Measurements from ENCODE around the gene EMILIN1. TPM values are rescaled to one million over a fixed set of nuclear protein-coding genes. Genes with fewer than 3 reads are reported as not detected.

EMILIN1 gene
- total and polyA plus RNA-seq, 10 of the 15 experiments (the other 5 are each of a cell fraction or from before 2014, with no cell fraction given) = 0.01 to 2.3 (median 1.2) TPM; not detected in 2

DNA sequence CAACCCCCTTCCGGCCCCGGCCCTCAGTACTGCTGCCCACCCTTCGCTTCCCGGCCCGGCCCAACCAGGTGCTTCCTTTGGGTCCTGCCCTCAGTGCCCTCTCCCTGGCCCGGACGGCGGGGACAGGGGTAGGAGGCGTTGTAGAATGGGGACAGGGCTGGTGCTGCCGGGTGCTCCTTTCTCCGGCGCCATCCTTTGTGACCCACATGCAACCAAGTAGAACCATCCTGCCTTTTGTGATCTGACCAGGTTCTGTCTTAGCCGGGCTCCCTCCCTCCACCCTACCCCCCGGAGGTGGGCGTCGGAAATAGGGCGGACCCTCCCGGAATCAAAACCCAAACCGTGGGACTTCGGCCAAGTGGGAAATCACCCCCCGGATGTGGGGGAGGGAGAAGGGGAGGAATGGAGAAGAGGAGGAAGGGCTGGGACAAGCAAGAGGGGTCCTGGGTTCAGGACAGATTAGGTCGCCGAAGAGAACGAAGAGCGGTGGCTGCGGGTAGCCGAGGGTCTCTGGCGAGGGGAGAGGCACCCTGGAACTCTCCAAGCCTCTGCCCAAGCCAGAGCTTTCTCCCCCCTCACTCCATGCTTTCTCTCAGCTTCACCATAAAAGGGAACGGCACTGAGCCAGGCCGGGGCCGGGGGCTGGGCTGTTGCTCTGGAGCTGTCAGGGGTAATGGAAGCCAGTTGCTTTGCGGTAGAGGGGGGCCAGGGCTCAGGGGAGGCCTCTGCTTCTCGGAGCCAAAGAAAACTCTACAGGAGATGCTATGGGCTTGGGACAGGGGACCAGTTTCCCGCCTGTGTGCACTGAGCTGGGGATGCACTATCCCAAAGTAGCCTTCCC, 6.2 kb upstream of the EMILIN1 start:
- Histone ChIP-seq H3K4me2 (ENCODE audit: control insufficient read depth, insufficient read depth) (peak overlapping the region; percentile 95), H3K36me3 (ENCODE audit: control insufficient read depth in 2 of 2, insufficient read depth in 2 of 2, low read length in 1 of 2) (peaks cover 2 to 16% of the 10 kb centered on the region in 2 experiments; a peak in 2 of 4 replicates), H3K4me1 (ENCODE audit: control insufficient read depth, insufficient read depth, low read length) (peaks cover 40% of the 10 kb centered on the region), H3K4me3 (peak overlapping the region; percentile 85), H3K27me3 (replicated peaks in 1 of 2; ENCODE audit: control insufficient read depth in 2 of 2, insufficient read depth in 2 of 2, low read length in 1 of 2) (no peaks in the 10 kb centered on the region), H2AFZ (ENCODE audit: control insufficient read depth, low read depth, low read length) (peak overlapping the region; percentile 34), H3K27ac (ENCODE audit: control insufficient read depth, insufficient read depth) (peak overlapping the region; percentile 94), H3K79me2 (ENCODE audit: control insufficient read depth, insufficient read depth, low read length) (peaks cover 32% of the 10 kb centered on the region), H4K20me1 (ENCODE audit: control insufficient read depth, insufficient read depth) (no peaks in the 10 kb centered on the region), H3K9me3 (replicated peaks; ENCODE audit: control insufficient read depth, insufficient read depth, low read length) (no peaks in the 10 kb centered on the region), H3K9ac (ENCODE audit: control insufficient read depth, insufficient read depth, low read length) (peak overlapping the region; percentile 76)
- ChIA-PET SMC1A (ENCODE audit: uncharacterized antibody, unreplicated experiment) (interaction anchor here (0.6 to 5.4 kb wide), 6 partner anchors 9 to 110 kb away, joined by 3 to 33 read pairs (median 4); partner anchors contain the start of genes AGBL5 and TMEM214), CTCF (interaction anchor here (1.0 to 4.0 kb wide), 6 partner anchors 10 to 24 kb away, joined by 3 to 36 read pairs (median 8); partner anchors contain the start of genes AGBL5 and KHK), POLR2A (interaction anchor here (0.6 to 12.2 kb wide), 11 partner anchors 9 to 890 kb away, joined by 3 to 139 read pairs (median 3); partner anchors contain the start of genes AGBL5, EIF2B4 and TMEM214), RAD21 (ENCODE audit: unreplicated experiment) (interaction anchor here (0.9 to 2.8 kb wide), 5 partner anchors 9 to 31 kb away, joined by 3 to 31 read pairs (median 10); partner anchors contain the start of genes AGBL5 and KHK)
- DNase-seq (ENCODE audit: low read depth, low spot score) (no peak), FAIRE-seq (no peak), ATAC-seq (peak; percentile 10)
- in situ Hi-C loops (cut with MboI) (no loop called here), intact Hi-C loops (cut with micrococcal nuclease; ENCODE audit: unreplicated experiment) (loop anchor here (1.0 kb wide), 1 partner anchor 22 kb away; no protein-coding TSS in a partner anchor)
- BruUV-seq (replicated peaks) = TSS peak; percentile 80
- 10% methylated on average over 34 of the region's 34 CpGs for WGBS (ENCODE audit: insufficient coverage, insufficient replicate concordance, low lambda C conversion rate, missing lambda C conversion rate)
- TF ChIP-seq CBFB (IDR thresholded peaks at IDR 0.05; ENCODE audit: low read depth) (peak; percentile 25; the same call in 1 of the 2 replicates), POLR2AphosphoS5 (IDR thresholded peaks at IDR 0.05; ENCODE audit: low read length) (0 out of 2 replicates have a peak, but pooled peaks have one; percentile 7), SMAD1 (IDR thresholded peaks at IDR 0.05; ENCODE audit: low read depth, partially characterized antibody) (peak; percentile 51), NFIC (IDR thresholded peaks at IDR 0.05; ENCODE audit: low read depth, low read length) (peak; percentile 35; the same call in 1 of the 2 replicates), IKZF2 (IDR thresholded peaks at IDR 0.05) (peak in 1 of 2 experiments; percentile 46; a peak in 2 of 4 replicates), EED (IDR thresholded peaks at IDR 0.05; ENCODE audit: low read depth) (peak; percentile 73; the same call in 1 of the 2 replicates), EGR1 (IDR thresholded peaks at IDR 0.05; ENCODE audit: borderline replicate concordance in 1 of 2, low read depth in 2 of 2, low read length in 2 of 2) (peak in 1 of 2 experiments; percentile 68; a peak in 2 of 3 replicates), SUZ12 (IDR thresholded peaks at IDR 0.05; ENCODE audit: unreplicated experiment) (no peak), MEF2A (IDR thresholded peaks at IDR 0.05; ENCODE audit: insufficient read depth, low read depth, low read length) (0 out of 2 replicates have a peak, but pooled peaks have one; percentile 16), GATAD2B (conservative IDR thresholded peaks at IDR 0.05; ENCODE audit: low read depth) (no peak), RELA (IDR thresholded peaks at IDR 0.05; ENCODE audit: borderline replicate concordance, partially characterized antibody) (peak; percentile 74), NFYB (IDR thresholded peaks at IDR 0.05; ENCODE audit: insufficient read depth, low read depth, low read length) (no peak), SRF (IDR thresholded peaks at IDR 0.05; ENCODE audit: low read depth in 2 of 2, low read length in 2 of 2) (peak; percentile 21 to 85; a peak in 2 of 4 replicates), POU2F2 (IDR thresholded peaks at IDR 0.05; ENCODE audit: borderline replicate concordance, low read depth, low read length) (no peak), ZBED1 (IDR thresholded peaks at IDR 0.05; ENCODE audit: borderline replicate concordance) (0 out of 2 replicates have a peak, but pooled peaks have one; percentile 38), FOXM1 (IDR thresholded peaks at IDR 0.05; ENCODE audit: low read depth, low read length) (0 out of 2 replicates have a peak, but pooled peaks have one; percentile 62)
- TF ChIP-seq, protein P1, sequence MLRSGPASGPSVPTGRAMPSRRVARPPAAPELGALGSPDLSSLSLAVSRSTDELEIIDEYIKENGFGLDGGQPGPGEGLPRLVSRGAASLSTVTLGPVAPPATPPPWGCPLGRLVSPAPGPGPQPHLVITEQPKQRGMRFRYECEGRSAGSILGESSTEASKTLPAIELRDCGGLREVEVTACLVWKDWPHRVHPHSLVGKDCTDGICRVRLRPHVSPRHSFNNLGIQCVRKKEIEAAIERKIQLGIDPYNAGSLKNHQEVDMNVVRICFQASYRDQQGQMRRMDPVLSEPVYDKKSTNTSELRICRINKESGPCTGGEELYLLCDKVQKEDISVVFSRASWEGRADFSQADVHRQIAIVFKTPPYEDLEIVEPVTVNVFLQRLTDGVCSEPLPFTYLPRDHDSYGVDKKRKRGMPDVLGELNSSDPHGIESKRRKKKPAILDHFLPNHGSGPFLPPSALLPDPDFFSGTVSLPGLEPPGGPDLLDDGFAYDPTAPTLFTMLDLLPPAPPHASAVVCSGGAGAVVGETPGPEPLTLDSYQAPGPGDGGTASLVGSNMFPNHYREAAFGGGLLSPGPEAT (IDR thresholded peaks at IDR 0.05; ENCODE audit: low read depth) = peak; percentile 43; the same call in 1 of the 2 replicates
- TF ChIP-seq, protein P2, sequence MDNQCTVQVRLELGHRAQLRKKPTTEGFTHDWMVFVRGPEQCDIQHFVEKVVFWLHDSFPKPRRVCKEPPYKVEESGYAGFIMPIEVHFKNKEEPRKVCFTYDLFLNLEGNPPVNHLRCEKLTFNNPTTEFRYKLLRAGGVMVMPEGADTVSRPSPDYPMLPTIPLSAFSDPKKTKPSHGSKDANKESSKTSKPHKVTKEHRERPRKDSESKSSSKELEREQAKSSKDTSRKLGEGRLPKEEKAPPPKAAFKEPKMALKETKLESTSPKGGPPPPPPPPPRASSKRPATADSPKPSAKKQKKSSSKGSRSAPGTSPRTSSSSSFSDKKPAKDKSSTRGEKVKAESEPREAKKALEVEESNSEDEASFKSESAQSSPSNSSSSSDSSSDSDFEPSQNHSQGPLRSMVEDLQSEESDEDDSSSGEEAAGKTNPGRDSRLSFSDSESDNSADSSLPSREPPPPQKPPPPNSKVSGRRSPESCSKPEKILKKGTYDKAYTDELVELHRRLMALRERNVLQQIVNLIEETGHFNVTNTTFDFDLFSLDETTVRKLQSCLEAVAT (IDR thresholded peaks at IDR 0.05) = 0 out of 2 replicates have a peak, but pooled peaks have one; percentile 42
- TF ChIP-seq, protein P3, sequence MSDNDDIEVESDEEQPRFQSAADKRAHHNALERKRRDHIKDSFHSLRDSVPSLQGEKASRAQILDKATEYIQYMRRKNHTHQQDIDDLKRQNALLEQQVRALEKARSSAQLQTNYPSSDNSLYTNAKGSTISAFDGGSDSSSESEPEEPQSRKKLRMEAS (IDR thresholded peaks at IDR 0.05; ENCODE audit: low read depth, low read length) = no peak

Data from GM12878 (cell line).